ENCODE results near the gene FBXO36. TPM values are rescaled to one million over a fixed set of nuclear protein-coding genes. Genes with fewer than 3 reads are reported as not detected.

FBXO36 gene
- total RNA-seq, 4 donors from 2014 or later, result 2.7 to 7.3 (median 4.2) TPM

DNA sequence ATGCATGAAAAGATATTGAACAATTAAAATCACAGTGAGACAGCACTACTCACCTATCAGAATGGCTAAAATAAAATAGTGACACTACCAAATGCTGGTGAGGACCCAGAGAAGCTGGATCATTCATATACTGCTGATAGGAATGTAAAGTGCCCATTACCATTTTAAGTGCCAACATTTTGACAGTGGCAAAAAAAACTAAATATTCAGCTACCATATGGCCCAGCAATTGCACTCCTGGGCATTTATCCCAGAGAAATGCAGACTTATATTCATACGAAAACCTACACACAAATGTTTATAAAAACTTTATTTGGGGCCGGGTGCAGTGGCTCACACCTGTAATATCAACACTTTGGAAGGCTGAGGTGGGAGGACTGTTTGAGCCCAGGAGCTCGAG is 47.6 kb downstream of the FBXO36 start:
- Histone ChIP-seq H3K27ac (no peak overlapping the region), H3K9me3 (no peaks in the 10 kb centered on the region), H3K27me3 (no peaks in the 10 kb centered on the region), H3K36me3 (no peaks in the 10 kb centered on the region), H3K4me3 (no peak overlapping the region), H3K4me1 (peaks cover 0 to 3% (median 0%) of the 10 kb centered on the region in 4 donors)
- no peak for DNase-seq (ENCODE audit: low spot score in 2 of 2)
- TF ChIP-seq, protein P1, sequence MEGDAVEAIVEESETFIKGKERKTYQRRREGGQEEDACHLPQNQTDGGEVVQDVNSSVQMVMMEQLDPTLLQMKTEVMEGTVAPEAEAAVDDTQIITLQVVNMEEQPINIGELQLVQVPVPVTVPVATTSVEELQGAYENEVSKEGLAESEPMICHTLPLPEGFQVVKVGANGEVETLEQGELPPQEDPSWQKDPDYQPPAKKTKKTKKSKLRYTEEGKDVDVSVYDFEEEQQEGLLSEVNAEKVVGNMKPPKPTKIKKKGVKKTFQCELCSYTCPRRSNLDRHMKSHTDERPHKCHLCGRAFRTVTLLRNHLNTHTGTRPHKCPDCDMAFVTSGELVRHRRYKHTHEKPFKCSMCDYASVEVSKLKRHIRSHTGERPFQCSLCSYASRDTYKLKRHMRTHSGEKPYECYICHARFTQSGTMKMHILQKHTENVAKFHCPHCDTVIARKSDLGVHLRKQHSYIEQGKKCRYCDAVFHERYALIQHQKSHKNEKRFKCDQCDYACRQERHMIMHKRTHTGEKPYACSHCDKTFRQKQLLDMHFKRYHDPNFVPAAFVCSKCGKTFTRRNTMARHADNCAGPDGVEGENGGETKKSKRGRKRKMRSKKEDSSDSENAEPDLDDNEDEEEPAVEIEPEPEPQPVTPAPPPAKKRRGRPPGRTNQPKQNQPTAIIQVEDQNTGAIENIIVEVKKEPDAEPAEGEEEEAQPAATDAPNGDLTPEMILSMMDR (IDR thresholded peaks at IDR 0.05), result no peak
- TF ChIP-seq POLR2A (IDR thresholded peaks at IDR 0.05), result no peak
- no peak for TF ChIP-seq EP300 (IDR thresholded peaks at IDR 0.05)
- 77 to 79% methylated on average over 3 of the region's 3 CpGs for WGBS, 2 donors

DNA sequence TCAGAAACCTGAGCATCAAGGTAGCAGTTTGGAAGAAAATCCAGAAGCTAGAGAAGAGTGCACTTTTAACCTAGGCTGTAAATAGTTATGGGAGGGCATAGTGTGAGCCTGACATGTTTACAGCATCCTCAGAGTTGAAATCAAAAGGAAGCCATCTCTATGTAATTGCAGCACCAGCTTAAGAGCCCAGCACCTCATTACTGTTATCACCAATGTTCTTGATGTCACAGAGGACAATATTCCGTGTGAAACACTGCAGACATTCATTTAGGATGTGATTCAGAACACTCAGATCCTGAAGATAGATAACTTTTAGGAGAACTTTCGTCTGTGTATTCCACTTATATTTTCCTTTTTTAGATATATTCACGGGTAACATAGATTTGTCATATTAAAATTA is 48.1 kb downstream of the FBXO36 start:
- H3K36me3 ChIP-seq, result no peaks in the 10 kb centered on the region
- no peak for DNase-seq (ENCODE audit: low spot score in 2 of 2)
- WGBS, 2 donors, result 71 to 72% methylated on average over 3 of the region's 3 CpGs
- H3K27me3 ChIP-seq, result no peaks in the 10 kb centered on the region
- TF ChIP-seq, protein P1 (IDR thresholded peaks at IDR 0.05), result no peak
- TF ChIP-seq EP300 (IDR thresholded peaks at IDR 0.05), result no peak
- no peak for TF ChIP-seq POLR2A (IDR thresholded peaks at IDR 0.05)
- H3K9me3 ChIP-seq, result no peaks in the 10 kb centered on the region
- peaks cover 0 to 3% (median 0%) of the 10 kb centered on the region in 4 donors for H3K4me1 ChIP-seq
- no peak overlapping the region for H3K4me3 ChIP-seq
- no peak overlapping the region for H3K27ac ChIP-seq

DNA sequence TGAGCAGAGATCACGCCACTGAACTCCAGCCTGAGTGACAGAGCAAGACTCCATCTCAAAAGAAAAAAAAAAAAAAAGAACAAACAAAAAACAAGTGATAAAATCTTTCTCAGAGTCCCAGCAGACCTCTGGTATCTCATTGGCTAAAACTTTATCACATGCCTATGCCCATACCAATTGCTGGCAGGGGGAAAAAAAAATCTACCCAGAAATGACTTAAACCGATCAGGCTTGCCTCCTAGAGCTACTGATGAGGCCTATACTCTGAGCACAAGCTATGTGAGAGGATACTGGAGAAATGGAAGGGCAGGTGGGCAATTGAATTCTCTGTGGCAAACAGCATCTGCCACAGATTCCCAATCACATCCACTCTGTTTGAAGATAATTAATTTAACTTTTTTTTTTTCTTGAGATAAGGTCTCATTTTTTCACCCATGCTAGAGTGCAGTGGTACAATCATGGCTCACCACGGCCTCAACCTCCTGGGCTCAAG is 49.0 kb downstream of the FBXO36 start:
- no peak for DNase-seq (ENCODE audit: low spot score in 2 of 2)
- TF ChIP-seq POLR2A (IDR thresholded peaks at IDR 0.05) (no peak), EP300 (IDR thresholded peaks at IDR 0.05) (no peak)
- TF ChIP-seq, protein P1 (IDR thresholded peaks at IDR 0.05), result no peak
- WGBS, 2 donors, result 91 to 94% methylated on average over 3 of the region's 3 CpGs
- H3K9me3 ChIP-seq, result no peaks in the 10 kb centered on the region
- H3K4me1 ChIP-seq, result peaks cover 0 to 3% (median 0%) of the 10 kb centered on the region in 4 donors
- H3K27ac ChIP-seq, result no peak overlapping the region
- no peaks in the 10 kb centered on the region for H3K36me3 ChIP-seq
- no peaks in the 10 kb centered on the region for H3K27me3 ChIP-seq
- H3K4me3 ChIP-seq, result no peak overlapping the region

DNA sequence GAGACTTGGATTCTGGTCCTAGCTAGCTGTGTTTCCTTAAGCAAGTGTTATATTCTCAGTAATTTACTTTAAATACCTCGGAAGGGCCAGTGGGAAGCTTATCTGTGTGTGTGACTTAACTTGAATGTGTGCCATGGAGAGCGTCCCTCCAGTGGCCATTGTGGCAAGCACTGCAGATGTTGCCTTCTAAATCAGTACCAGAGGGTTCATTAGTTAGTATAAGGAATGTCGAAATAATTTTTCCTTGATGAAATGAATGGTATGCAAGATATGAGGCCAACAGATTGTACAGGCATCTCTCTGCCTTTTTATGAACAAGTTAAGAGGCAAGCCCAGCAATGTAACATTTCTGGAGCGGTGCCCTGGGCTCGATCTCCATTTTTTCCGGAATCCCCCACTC is 52.0 kb downstream of the FBXO36 start:
- peaks cover 0 to 13% (median 0%) of the 10 kb centered on the region in 3 donors for H3K36me3 ChIP-seq
- H3K27me3 ChIP-seq, result no peaks in the 10 kb centered on the region
- H3K27ac ChIP-seq, result no peak overlapping the region
- peaks cover 0 to 3% (median 0%) of the 10 kb centered on the region in 4 donors for H3K4me1 ChIP-seq
- 46 to 55% methylated on average over 6 of the region's 6 CpGs for WGBS, 2 donors
- TF ChIP-seq EP300 (IDR thresholded peaks at IDR 0.05) (no peak), POLR2A (IDR thresholded peaks at IDR 0.05) (no peak)
- TF ChIP-seq, protein P1 (IDR thresholded peaks at IDR 0.05), result no peak
- DNase-seq (ENCODE audit: low spot score in 2 of 2), result peak in 1 of 2 donors; percentile 5
- H3K9me3 ChIP-seq, result no peaks in the 10 kb centered on the region
- no peak overlapping the region for H3K4me3 ChIP-seq

DNA sequence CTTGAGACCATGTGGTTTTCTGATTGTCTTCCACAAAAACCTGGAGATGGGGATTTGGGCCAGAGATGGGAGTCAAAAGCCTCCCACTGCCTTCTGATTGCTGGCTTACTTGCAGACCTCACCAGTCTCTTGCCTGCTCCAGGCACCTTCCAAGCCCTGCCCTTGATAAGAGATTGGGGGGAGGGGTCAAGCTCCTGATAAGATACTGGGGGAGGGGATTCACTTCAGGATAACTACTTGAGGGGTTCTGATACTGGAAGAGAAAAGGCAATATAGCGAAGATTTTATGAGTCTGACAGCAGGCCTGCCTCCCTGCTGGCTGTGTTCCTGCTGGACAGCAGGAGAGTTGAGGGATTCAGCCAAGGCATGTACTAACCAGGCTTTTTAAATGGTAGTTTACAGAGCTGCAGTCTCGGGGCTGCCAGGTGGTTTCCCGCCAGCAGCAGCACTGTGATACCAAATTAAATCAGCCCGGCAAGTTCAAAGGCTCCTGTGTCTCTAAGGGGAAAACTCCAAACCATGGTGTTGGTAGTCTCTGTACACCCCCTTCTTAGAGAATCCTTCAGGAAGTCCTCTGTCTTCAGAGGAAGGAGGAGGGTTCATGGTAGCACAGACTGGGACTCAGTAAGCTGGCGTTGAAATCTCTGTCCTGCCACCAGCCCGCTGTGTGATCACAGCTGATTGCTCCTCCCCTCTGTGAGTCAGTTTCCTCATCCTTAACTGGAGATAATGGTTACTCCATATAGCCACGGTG is 58.3 kb downstream of the FBXO36 start:
- DNase-seq (ENCODE audit: low spot score in 2 of 2), result peak in 1 of 2 donors; percentile 12
- Histone ChIP-seq H3K9me3 (no peaks in the 10 kb centered on the region), H3K27me3 (no peaks in the 10 kb centered on the region), H3K4me3 (peak overlapping the region in 1 of 4 donors; percentile 5), H3K36me3 (peaks cover 0 to 13% (median 0%) of the 10 kb centered on the region in 3 donors), H3K27ac (peak overlapping the region in 1 of 4 donors; percentile 2), H3K4me1 (peaks cover 0 to 6% (median 0%) of the 10 kb centered on the region in 4 donors)
- TF ChIP-seq, protein P1 (IDR thresholded peaks at IDR 0.05), result no peak
- TF ChIP-seq EP300 (IDR thresholded peaks at IDR 0.05) (no peak), POLR2A (IDR thresholded peaks at IDR 0.05) (no peak)
- 43 to 54% methylated on average over 7 of the region's 7 CpGs for WGBS, 2 donors
